ENCODE data around the gene PCIF1. TPM values are rescaled to one million over a fixed set of nuclear protein-coding genes. Genes with fewer than 3 reads are reported as not detected.

Gene PCIF1
- total and polyA plus RNA-seq, 9 of the 15 experiments (the other 6 are each of a cell fraction or from before 2014, with no cell fraction given): 5.8 to 29.4 (median 11.3) TPM

- no peak for TF ChIP-seq USF2 (CRISPR knock-in tag; IDR thresholded peaks at IDR 0.05)
- TF ChIP-seq E2F4 (CRISPR knock-in tag; IDR thresholded peaks at IDR 0.05; ENCODE audit: low read depth): no peak
- TF ChIP-seq ZNF280A (IDR thresholded peaks at IDR 0.05; ENCODE audit: low read depth, partially characterized antibody): no peak
- no peak for TF ChIP-seq BCLAF1 (IDR thresholded peaks at IDR 0.05; ENCODE audit: borderline replicate concordance in 1 of 2, control insufficient read depth in 1 of 2, low read depth in 2 of 2, low read length in 1 of 2)
- TF ChIP-seq HMGN3 (IDR thresholded peaks at IDR 0.05; ENCODE audit: borderline replicate concordance, extremely low read depth, insufficient read length, low read depth, low read length): no peak
- TF ChIP-seq KAT2B (IDR thresholded peaks at IDR 0.05; ENCODE audit: low read depth, low read length): no peak
- TF ChIP-seq MECOM (CRISPR knock-in tag; IDR thresholded peaks at IDR 0.05): no peak
Measured at GRCh38 chr20:45967551-45968080, 33.1 kb downstream of the PCIF1 start (continued).

Data from K562 (cell line).